OCI-LY1 (cell line): Measurements from ENCODE around the gene MYLK2.

Source experiments
- CTCF ChIP-seq: fragments of 200-600 bp; sonication (generic), shearing (Covaris generic); IDR thresholded peaks from 2 replicates; pipeline ENCODE4 v1.5.1; 2017; ENCODE audit warnings: mild to moderate bottlenecking, antibody characterized with exemption, low read length, moderate library complexity, mixed read lengths
- EZH2 ChIP-seq: fragments of 200-600 bp; sonication (generic), shearing (Covaris generic); IDR thresholded peaks from 2 replicates; pipeline ENCODE4 v1.8.0; 2017; ENCODE audit warnings: borderline replicate concordance, mixed run types, mild to moderate bottlenecking, antibody characterized with exemption, low read length, moderate library complexity, mixed read lengths

- no peak for TF ChIP-seq CTCF
- no peak for TF ChIP-seq EZH2
Measured at GRCh38 chr20:31820228-31820627, 1.1 kb downstream of the MYLK2 start.
